Right atrium auricular region (tissue), 2 donors: ENCODE measurements around the gene XPO4. TPM values are rescaled to one million over a fixed set of nuclear protein-coding genes. Genes with fewer than 3 reads are reported as not detected.

Experiments used
- DNase-seq: peaks from one replicate; pipeline ENCODE4 v3.0.0-alpha.2; 2019; ENCODE audit warnings: low spot score
- H3K27ac ChIP-seq, 2 donors: fragments of 200-600 bp; sonication (generic); 1 replicate in 1 of 2; 2 replicates in 1 of 2; pipeline ENCODE4 v1.5.1; 2016 to 2019
- H3K27me3 ChIP-seq, 2 donors: fragments of 200-600 bp; sonication (generic); one replicate each; pipeline versions ENCODE4 v1.5.1 to v1.6.0; 2017 to 2019
- H3K36me3 ChIP-seq: fragments of 200-600 bp; sonication (generic); one replicate; pipeline ENCODE4 v1.5.1; 2016
- H3K4me1 ChIP-seq, 2 donors: fragments of 200-600 bp; sonication (generic); one replicate each; pipeline versions ENCODE4 v1.5.1 to v1.6.0; 2017 to 2019
- H3K4me3 ChIP-seq, 2 donors: fragments of 200-600 bp; sonication (generic); 1 replicate in 1 of 2; 2 replicates in 1 of 2; pipeline ENCODE4 v1.5.1; 2017 to 2019; ENCODE audit warnings: mild to moderate bottlenecking in 1 of 2, moderate library complexity in 1 of 2
- H3K9me3 ChIP-seq, 2 donors: fragments of 200-600 bp; sonication (generic); one replicate each; pipeline ENCODE4 v1.5.1; 2019
- CTCF ChIP-seq, 2 donors: fragments of 200-600 bp; sonication (generic); IDR thresholded peaks; one replicate each; pipeline ENCODE4 v1.5.1; 2019; ENCODE audit warnings: antibody characterized with exemption in 2 of 2
- total RNA-seq, 2 donors: library from RNA; depleted of rRNA; stranded (reverse); fragments of >200 nt; gene quantifications; one replicate each; pipeline ENCODE4 v1.1.0, GENCODE V29; 2016

The XPO4 gene
- total RNA-seq, 2 donors from 2014 or later, result 9.7 to 10.6 TPM

DNA sequence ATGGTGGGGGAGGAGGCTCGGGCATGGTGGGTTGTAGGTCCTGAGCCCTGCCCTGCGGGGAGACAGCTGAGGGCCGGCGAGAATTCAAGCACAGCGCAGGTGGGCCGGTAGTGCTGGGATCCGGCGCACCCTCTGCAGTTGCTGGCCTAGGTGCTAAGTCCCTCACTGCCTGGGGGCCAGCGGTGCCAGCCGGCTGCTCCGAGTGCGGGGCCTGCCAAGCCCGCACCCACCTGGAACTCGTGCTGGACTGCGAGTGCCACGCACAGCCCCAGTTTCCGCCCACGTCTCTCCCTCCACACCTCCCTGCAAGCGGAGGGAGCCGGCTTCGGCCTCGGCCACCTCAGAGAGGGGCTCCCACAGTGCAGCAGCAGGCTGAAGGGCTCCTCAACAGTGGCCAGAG is 162.5 kb downstream of the XPO4 start:
- DNase-seq, result no peak
- no peak overlapping the region for H3K27ac ChIP-seq
- H3K9me3 ChIP-seq, result no peaks in the 10 kb centered on the region
- no peaks in the 10 kb centered on the region for H3K36me3 ChIP-seq
- H3K4me3 ChIP-seq, result no peak overlapping the region
- no peaks in the 10 kb centered on the region for H3K4me1 ChIP-seq
- H3K27me3 ChIP-seq, result no peaks in the 10 kb centered on the region
- TF ChIP-seq CTCF (IDR thresholded peaks at IDR 0.05), result no peak

GRCh38 chr13:20738616-20739015 is 163.9 kb downstream of the XPO4 start:
- no peaks in the 10 kb centered on the region for H3K36me3 ChIP-seq
- no peak for TF ChIP-seq CTCF (IDR thresholded peaks at IDR 0.05)
- no peak overlapping the region for H3K4me3 ChIP-seq
- H3K4me1 ChIP-seq, result no peaks in the 10 kb centered on the region
- H3K27ac ChIP-seq, result no peak overlapping the region
- no peak for DNase-seq
- H3K27me3 ChIP-seq, result no peaks in the 10 kb centered on the region
- no peaks in the 10 kb centered on the region for H3K9me3 ChIP-seq

- no peak for TF ChIP-seq CTCF (IDR thresholded peaks at IDR 0.05)
- no peak for DNase-seq
- no peak overlapping the region for H3K27ac ChIP-seq
Measured at GRCh38 chr13:20729633-20730585, 172.6 kb downstream of the XPO4 start.

DNA sequence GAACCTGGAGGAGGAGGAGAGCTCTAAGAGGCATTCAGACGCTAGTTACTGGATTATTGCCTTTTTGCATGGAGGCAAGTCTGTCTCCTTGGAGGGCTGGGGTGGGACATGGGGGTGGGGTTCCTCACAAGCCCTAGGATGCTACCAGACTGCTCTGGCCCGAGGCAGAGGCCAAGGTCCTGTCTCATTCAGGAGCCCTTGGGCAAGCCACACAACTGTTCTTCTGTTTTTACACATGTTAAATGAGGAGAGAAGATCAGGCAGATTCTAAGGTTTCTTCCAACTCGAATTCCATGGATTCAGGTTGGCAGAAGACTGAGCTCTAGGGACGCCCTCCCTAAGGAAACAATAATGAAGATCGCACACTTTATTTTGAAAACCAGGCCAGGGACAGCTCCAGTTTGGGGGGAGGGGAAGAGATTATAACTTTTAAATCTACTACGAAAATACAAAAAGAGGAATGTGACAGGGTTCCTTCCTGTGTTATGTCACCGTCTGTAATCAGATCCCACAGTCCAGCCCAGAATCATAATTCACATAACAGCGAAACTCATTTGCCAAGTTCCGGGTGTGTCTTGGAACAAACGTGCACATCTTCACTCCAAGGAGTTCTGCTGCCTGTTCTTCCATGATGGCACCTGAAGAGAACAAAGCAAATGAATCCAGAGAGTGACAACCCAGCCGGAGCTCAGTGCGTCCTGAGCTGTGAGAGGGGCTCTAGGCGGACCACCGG is 173.8 kb downstream of the XPO4 start:
- no peak for DNase-seq
- Histone ChIP-seq H3K4me3 (no peak overlapping the region), H3K36me3 (peaks cover 12% of the 10 kb centered on the region), H3K27ac (no peak overlapping the region), H3K9me3 (no peaks in the 10 kb centered on the region), H3K27me3 (no peaks in the 10 kb centered on the region), H3K4me1 (no peaks in the 10 kb centered on the region)
- TF ChIP-seq CTCF (IDR thresholded peaks at IDR 0.05), result no peak

More at GRCh38 chr13:20729633-20730585, 172.6 kb downstream of the XPO4 start:
- Histone ChIP-seq H3K4me1 (no peaks in the 10 kb centered on the region), H3K27me3 (no peaks in the 10 kb centered on the region), H3K9me3 (no peaks in the 10 kb centered on the region), H3K4me3 (no peak overlapping the region), H3K36me3 (peaks cover 12% of the 10 kb centered on the region)

DNA sequence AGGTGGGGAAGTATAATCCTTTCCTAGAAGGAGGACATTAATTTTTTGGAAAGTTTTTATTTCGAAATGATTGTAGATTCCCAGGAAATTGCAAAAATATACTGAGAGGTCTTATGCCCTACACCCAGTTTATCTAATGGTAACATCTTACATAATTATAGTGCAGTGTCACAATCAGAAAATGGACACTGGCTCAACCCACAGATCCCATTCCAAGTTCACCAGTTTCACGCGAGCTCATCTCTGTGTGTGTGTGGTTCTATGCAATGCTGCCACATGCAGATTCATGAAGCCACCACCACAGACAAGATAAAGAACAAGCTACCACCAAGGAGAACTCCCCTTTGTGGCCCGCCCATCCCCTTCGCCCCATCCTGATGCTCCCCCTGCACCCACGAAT is 174.7 kb downstream of the XPO4 start:
- Histone ChIP-seq H3K4me1 (no peaks in the 10 kb centered on the region), H3K4me3 (no peak overlapping the region), H3K9me3 (no peaks in the 10 kb centered on the region), H3K27me3 (no peaks in the 10 kb centered on the region), H3K27ac (no peak overlapping the region), H3K36me3 (peaks cover 12% of the 10 kb centered on the region)
- DNase-seq, result no peak
- no peak for TF ChIP-seq CTCF (IDR thresholded peaks at IDR 0.05)

Other genes starting within 250 kb of the XPO4 start
- gene IL17D, start 199.0 kb downstream of the XPO4 start, total RNA-seq, result 1 to 10 TPM; 1.9 to 2.5 TPM
- gene EEF1AKMT1, start 128.8 kb downstream of the XPO4 start, total RNA-seq, result 10 to 100 TPM; 11.1 to 12.5 TPM
- gene LATS2, start 158.8 kb upstream of the XPO4 start, total RNA-seq, result 10 to 100 TPM; 20.9 to 33.3 TPM
- 10 to 100 TPM; 57.5 to 74.8 TPM for gene SAP18, start 237.4 kb upstream of the XPO4 start, total RNA-seq